Esophagus squamous epithelium (tissue), 5 donors: Measurements from ENCODE around the gene OSBPL10. TPM values are rescaled to one million over a fixed set of nuclear protein-coding genes. Genes with fewer than 3 reads are reported as not detected.

Source experiments
- DNase-seq: peaks from one replicate; lab custom pipeline; 2025; lab: John Stamatoyannopoulos, UW
- H3K27ac ChIP-seq, 4 donors: fragments of 200-600 bp; sonication (generic); one replicate each; pipeline ENCODE4 v1.5.1; 2016 to 2019; ENCODE audit warnings: mild to moderate bottlenecking in 1 of 4
- H3K27me3 ChIP-seq, 4 donors: fragments of 200-600 bp; sonication (generic); 1 replicate in 3 of 4; 2 replicates in 1 of 4; pipeline versions ENCODE4 v1.5.1 to v1.6.0; 2017 to 2021; ENCODE audit warnings: antibody characterized with exemption in 1 of 4
- H3K36me3 ChIP-seq, 3 donors: fragments of 200-600 bp; sonication (generic); one replicate each; pipeline ENCODE4 v1.5.1; 2016 to 2019
- H3K4me1 ChIP-seq, 3 donors: fragments of 200-600 bp; sonication (generic); one replicate each; pipeline ENCODE4 v1.5.1; 2017 to 2019
- H3K4me3 ChIP-seq, 4 donors: fragments of 200-600 bp; sonication (generic); 1 replicate in 3 of 4; 2 replicates in 1 of 4; pipeline ENCODE4 v1.5.1; 2016 to 2019; ENCODE audit warnings: mild to moderate bottlenecking in 2 of 4, moderate library complexity in 1 of 4
- H3K9me3 ChIP-seq, 3 donors: fragments of 200-600 bp; sonication (generic); one replicate each; pipeline ENCODE4 v1.5.1; 2016 to 2019
- CTCF ChIP-seq, 6 experiments: fragments of 450-650 bp in 4 of 6; fragments of 200-600 bp in 2 of 6; sonication (generic) in 2 of 6; IDR thresholded peaks; one replicate each; pipeline ENCODE4 v1.5.1; 2016 to 2019; ENCODE audit warnings: antibody characterized with exemption in 6 of 6, mild to moderate bottlenecking in 4 of 6, moderate library complexity in 4 of 6
- POLR2A ChIP-seq, 4 donors: fragments of 450-650 bp; IDR thresholded peaks; one replicate each; pipeline ENCODE4 v1.6.1; 2017; ENCODE audit warnings: antibody characterized with exemption in 4 of 4, mild to moderate bottlenecking in 4 of 4, moderate library complexity in 3 of 4
- WGBS, 2 donors: methylation state at CpG; one replicate each; pipeline ENCODE4 v1.1.5; 2018; 5-methylcytosine and 5-hydroxymethylcytosine counted together
- intact Hi-C: fragments of 100-400 bp; cut with DNase I; formaldehyde crosslinking; loops from one replicate; pipeline ENCODE4 v1.15.0; 2022
- total RNA-seq, 4 donors: library from RNA; depleted of rRNA; stranded (reverse); fragments of >200 nt; gene quantifications; one replicate each; pipeline ENCODE4 v1.1.0, GENCODE V29; 2016
- donor health status: DM: yes; HTN: yes; CAD: no.

Gene OSBPL10
- total RNA-seq, 4 donors from 2014 or later = 13.8 to 65.3 (median 41.0) TPM

DNA sequence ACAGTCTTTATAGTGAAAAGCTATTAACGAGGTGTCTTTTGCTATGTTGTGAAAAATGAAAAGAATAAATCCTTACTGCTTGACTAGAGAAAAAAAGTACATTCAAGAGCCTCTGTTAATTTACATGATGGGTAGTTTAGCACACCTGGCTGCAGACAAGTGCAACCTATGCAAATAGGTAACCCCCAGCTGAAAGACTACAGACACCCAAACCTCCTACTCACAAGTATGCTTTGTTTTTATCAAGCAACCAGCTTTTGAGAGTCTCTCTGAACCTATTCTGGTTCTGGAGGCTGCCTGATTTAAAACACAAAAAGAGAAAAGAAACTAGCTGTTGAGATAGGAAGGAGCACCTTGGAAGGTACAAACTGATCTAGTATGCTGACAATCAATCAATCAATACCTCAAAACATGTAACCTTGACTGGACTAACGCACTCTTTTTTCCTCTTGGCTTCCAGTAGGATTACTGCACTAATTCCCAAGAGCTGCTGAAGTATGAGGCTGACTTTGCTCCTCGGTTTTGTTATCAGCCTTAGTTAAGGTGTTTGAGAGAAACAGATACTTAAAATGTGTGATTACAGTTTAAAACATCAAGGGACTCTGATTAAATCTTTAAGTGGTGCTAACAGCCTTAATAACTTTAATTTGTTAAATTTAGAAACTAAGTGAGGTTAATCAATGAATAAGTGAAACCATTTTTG, 63.6 kb downstream of the OSBPL10 start:
- DNase-seq = no peak
- peaks cover 0 to 42% (median 14%) of the 10 kb centered on the region in 3 donors for H3K4me1 ChIP-seq
- intact Hi-C loops = no loop called here
- peak overlapping the region in 2 of 4 donors; percentile 25 to 53 for H3K27ac ChIP-seq
- H3K36me3 ChIP-seq = peaks cover 0 to 5% (median 0%) of the 10 kb centered on the region in 3 donors
- H3K9me3 ChIP-seq = no peaks in the 10 kb centered on the region
- no peak for TF ChIP-seq CTCF (IDR thresholded peaks at IDR 0.05)
- TF ChIP-seq POLR2A (IDR thresholded peaks at IDR 0.05) = no peak
- H3K4me3 ChIP-seq = peak overlapping the region in 1 of 4 donors; percentile 27
- WGBS, 2 donors = 26 to 27% methylated on average over 3 of the region's 3 CpGs
- H3K27me3 ChIP-seq = no peaks in the 10 kb centered on the region

DNA sequence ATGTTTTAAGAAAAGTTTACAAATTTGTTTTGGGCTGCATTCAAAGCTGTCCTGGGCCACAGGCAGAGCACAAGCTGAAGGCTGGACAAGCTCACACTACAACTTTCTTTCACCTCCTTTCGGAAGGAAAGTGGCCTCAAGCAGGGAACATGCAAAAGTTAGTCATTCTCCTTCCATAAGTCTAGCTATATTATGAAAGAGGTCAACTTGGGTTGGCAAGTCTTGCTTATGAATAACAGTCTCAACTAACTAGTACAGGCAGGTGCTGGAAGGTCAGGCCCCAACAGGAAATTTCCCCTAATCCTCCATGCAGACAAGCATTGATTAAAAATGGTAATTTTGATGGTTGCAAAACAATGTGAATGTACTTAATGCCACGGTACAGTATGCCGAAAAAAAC, 69.4 kb downstream of the OSBPL10 start:
- Histone ChIP-seq H3K27ac (peak overlapping the region in 3 of 4 donors; percentile 24 to 63 (median 27)), H3K36me3 (no peaks in the 10 kb centered on the region), H3K9me3 (no peaks in the 10 kb centered on the region), H3K27me3 (no peaks in the 10 kb centered on the region), H3K4me3 (no peak overlapping the region), H3K4me1 (peaks cover 5 to 56% (median 21%) of the 10 kb centered on the region in 3 donors)
- 36 to 48% methylated on average over 3 of the region's 3 CpGs for WGBS, 2 donors
- intact Hi-C loops = no loop called here
- TF ChIP-seq CTCF (IDR thresholded peaks at IDR 0.05) (no peak), POLR2A (IDR thresholded peaks at IDR 0.05) (no peak)
- DNase-seq = no peak

GRCh38 chr3:31911124-31911523, 69.9 kb downstream of the OSBPL10 start:
- WGBS, 2 donors = 72 to 79% methylated on average over 3 of the region's 3 CpGs
- Histone ChIP-seq H3K36me3 (no peaks in the 10 kb centered on the region), H3K4me1 (peaks cover 5 to 56% (median 17%) of the 10 kb centered on the region in 3 donors), H3K9me3 (no peaks in the 10 kb centered on the region), H3K27ac (peak overlapping the region in 3 of 4 donors; percentile 24 to 63 (median 27)), H3K4me3 (no peak overlapping the region), H3K27me3 (no peaks in the 10 kb centered on the region)
- no peak for TF ChIP-seq CTCF (IDR thresholded peaks at IDR 0.05)
- no peak for TF ChIP-seq POLR2A (IDR thresholded peaks at IDR 0.05)
- intact Hi-C loops = no loop called here
- no peak for DNase-seq

DNA sequence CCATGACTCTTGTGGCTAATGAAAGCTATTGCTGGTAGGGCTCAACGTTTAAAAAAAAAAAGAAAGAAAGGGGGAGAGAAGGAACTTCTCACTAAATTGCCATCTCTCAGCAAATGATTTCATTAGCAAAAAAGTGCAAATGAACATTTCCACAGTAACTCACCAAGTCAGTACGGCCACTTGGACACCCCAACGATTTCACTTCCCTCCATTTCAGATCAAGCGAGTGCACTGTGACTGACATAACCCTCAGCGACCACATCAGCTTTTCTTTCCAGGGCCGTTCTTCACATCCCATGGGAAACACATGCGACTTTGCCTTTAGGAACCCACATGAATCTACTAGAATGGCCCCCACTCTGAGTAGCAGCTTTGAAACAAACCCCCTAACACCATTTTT, 71.6 kb downstream of the OSBPL10 start:
- TF ChIP-seq POLR2A (IDR thresholded peaks at IDR 0.05) (no peak), CTCF (IDR thresholded peaks at IDR 0.05) (no peak)
- no peaks in the 10 kb centered on the region for H3K9me3 ChIP-seq
- no peak for DNase-seq
- intact Hi-C loops = no loop called here
- no peak overlapping the region for H3K4me3 ChIP-seq
- H3K36me3 ChIP-seq = no peaks in the 10 kb centered on the region
- H3K27ac ChIP-seq = no peak overlapping the region
- H3K27me3 ChIP-seq = no peaks in the 10 kb centered on the region
- H3K4me1 ChIP-seq = peaks cover 9 to 70% (median 21%) of the 10 kb centered on the region in 3 donors
- 75 to 89% methylated on average over 7 of the region's 7 CpGs for WGBS, 2 donors

DNA sequence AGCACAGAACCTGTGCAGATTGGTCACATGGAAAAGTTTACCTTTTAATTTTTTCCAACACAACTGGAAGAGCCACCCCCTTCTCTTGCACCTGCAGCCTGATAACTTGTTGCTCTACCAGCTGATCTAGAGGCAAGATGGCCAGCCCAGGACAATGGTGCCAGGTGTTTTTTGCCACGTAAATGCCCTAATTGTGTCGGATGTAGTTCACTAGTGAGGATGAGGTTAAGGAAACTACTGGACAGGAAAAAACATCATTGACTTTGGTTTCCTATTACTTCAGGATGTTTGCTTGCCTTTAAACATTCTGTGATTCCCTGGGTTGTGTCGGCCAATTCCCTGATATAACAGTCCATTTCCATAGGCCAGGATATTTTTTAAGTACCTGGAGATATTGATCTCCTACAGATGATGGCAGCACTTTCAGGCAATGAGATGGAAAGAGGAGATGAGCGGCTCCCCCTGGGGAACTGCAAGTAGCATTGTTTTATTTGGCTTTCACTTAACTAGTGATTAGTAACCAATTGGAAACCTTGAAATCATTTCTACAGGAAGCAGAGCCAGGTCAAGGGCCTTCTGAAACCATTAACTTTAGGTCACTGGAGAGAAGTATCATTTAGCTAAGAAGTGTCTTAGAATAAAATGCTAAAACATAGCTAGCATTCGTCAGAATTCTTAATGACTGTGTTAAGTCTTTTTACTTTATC, 72.5 kb downstream of the OSBPL10 start:
- intact Hi-C loops = no loop called here
- Histone ChIP-seq H3K36me3 (no peaks in the 10 kb centered on the region), H3K4me1 (peaks cover 17 to 79% (median 30%) of the 10 kb centered on the region in 3 donors), H3K9me3 (no peaks in the 10 kb centered on the region), H3K4me3 (no peak overlapping the region), H3K27ac (no peak overlapping the region), H3K27me3 (no peaks in the 10 kb centered on the region)
- TF ChIP-seq POLR2A (IDR thresholded peaks at IDR 0.05) (no peak), CTCF (IDR thresholded peaks at IDR 0.05) (no peak)
- no peak for DNase-seq
- WGBS, 2 donors = 62 to 68% methylated on average over 5 of the region's 5 CpGs
